Suprapubic skin (tissue), 4 donors: ENCODE results near the gene ANKRD61. TPM values are rescaled to one million over a fixed set of nuclear protein-coding genes. Genes with fewer than 3 reads are reported as not detected.

ENCODE experiments used
- DNase-seq, 2 donors: peaks; one replicate each; pipeline ENCODE4 v3.0.0-alpha.2; 2019; ENCODE audit warnings: low spot score in 2 of 2
- H3K27ac ChIP-seq: fragments of 200-600 bp; sonication (generic); one replicate; pipeline ENCODE4 v1.5.1; 2019
- H3K27me3 ChIP-seq: fragments of 200-600 bp; sonication (generic); one replicate; pipeline ENCODE4 v1.5.1; 2019
- H3K36me3 ChIP-seq: fragments of 200-600 bp; sonication (generic); one replicate; pipeline ENCODE4 v1.5.1; 2019
- H3K4me1 ChIP-seq: fragments of 200-600 bp; sonication (generic); one replicate; pipeline ENCODE4 v1.5.1; 2019
- H3K4me3 ChIP-seq: fragments of 200-600 bp; sonication (generic); one replicate; pipeline ENCODE4 v1.5.1; 2019; ENCODE audit warnings: mild to moderate bottlenecking
- H3K9me3 ChIP-seq: fragments of 200-600 bp; sonication (generic); one replicate; pipeline ENCODE4 v1.5.1; 2019
- CTCF ChIP-seq, 2 donors: fragments of 200-600 bp in 1 of 2; fragments of 450-650 bp in 1 of 2; sonication (generic) in 1 of 2; IDR thresholded peaks; one replicate each; pipeline ENCODE4 v1.5.1; 2016 to 2019; ENCODE audit warnings: antibody characterized with exemption in 2 of 2, mild to moderate bottlenecking in 1 of 2, moderate library complexity in 1 of 2
- EP300 ChIP-seq: sonication (generic); formaldehyde crosslinking; IDR thresholded peaks from one replicate; pipeline ENCODE4 v1.6.1; 2017; ENCODE audit warnings: antibody characterized with exemption
- POLR2A ChIP-seq, 2 donors: fragments of 450-650 bp; IDR thresholded peaks; one replicate each; pipeline ENCODE4 v1.6.1; 2017; ENCODE audit warnings: antibody characterized with exemption in 2 of 2, mild to moderate bottlenecking in 2 of 2, moderate library complexity in 2 of 2
- POLR2AphosphoS5 ChIP-seq, 3 donors: sonication (generic); formaldehyde crosslinking; IDR thresholded peaks; one replicate each; pipeline ENCODE4 v1.6.1; 2017; ENCODE audit warnings: antibody characterized with exemption in 3 of 3
- WGBS: methylation state at CpG from one replicate; pipeline ENCODE4 v1.1.5; 2018; 5-methylcytosine and 5-hydroxymethylcytosine counted together
- total RNA-seq, 4 donors: library from RNA; depleted of rRNA; stranded (reverse); fragments of >200 nt; gene quantifications; one replicate each; pipeline ENCODE4 v1.1.0, GENCODE V29; 2016

The ANKRD61 gene
- total RNA-seq, 4 donors from 2014 or later, result not detected

GRCh38 chr7:6020371-6021286, 10.5 kb upstream of the ANKRD61 start:
- TF ChIP-seq EP300 (no peak), CTCF (IDR thresholded peaks at IDR 0.05) (no peak), POLR2A (IDR thresholded peaks at IDR 0.05) (no peak), POLR2AphosphoS5 (IDR thresholded peaks at IDR 0.05) (no peak)
- Histone ChIP-seq H3K27ac (no peak overlapping the region), H3K27me3 (no peaks in the 10 kb centered on the region)

GRCh38 chr7:6022707-6023106, 8.5 kb upstream of the ANKRD61 start:
- peaks cover 15% of the 10 kb centered on the region for H3K4me1 ChIP-seq
- peaks cover 93% of the 10 kb centered on the region for H3K36me3 ChIP-seq
- WGBS, result 95% methylated on average over 3 of the region's 3 CpGs

More at GRCh38 chr7:6020371-6021286, 10.5 kb upstream of the ANKRD61 start:
- H3K4me1 ChIP-seq, result peaks cover 16% of the 10 kb centered on the region
- peak in 1 of 2 donors; percentile 25 for DNase-seq
- no peak overlapping the region for H3K4me3 ChIP-seq
- 74% methylated on average over 11 of the region's 11 CpGs for WGBS
- H3K9me3 ChIP-seq, result no peaks in the 10 kb centered on the region
- peaks cover 86% of the 10 kb centered on the region for H3K36me3 ChIP-seq

GRCh38 chr7:6023974-6024435, 7.2 kb upstream of the ANKRD61 start:
- 87% methylated on average over 7 of the region's 7 CpGs for WGBS
- Histone ChIP-seq H3K27me3 (no peaks in the 10 kb centered on the region), H3K4me1 (peaks cover 15% of the 10 kb centered on the region), H3K27ac (no peak overlapping the region), H3K4me3 (no peak overlapping the region), H3K36me3 (peaks cover 93% of the 10 kb centered on the region), H3K9me3 (no peaks in the 10 kb centered on the region)
- DNase-seq, result no peak
- TF ChIP-seq POLR2A (IDR thresholded peaks at IDR 0.05) (no peak), EP300 (no peak), POLR2AphosphoS5 (IDR thresholded peaks at IDR 0.05) (no peak), CTCF (IDR thresholded peaks at IDR 0.05) (no peak)

More at GRCh38 chr7:6022707-6023106, 8.5 kb upstream of the ANKRD61 start:
- Histone ChIP-seq H3K4me3 (no peak overlapping the region), H3K27me3 (no peaks in the 10 kb centered on the region), H3K9me3 (no peaks in the 10 kb centered on the region), H3K27ac (no peak overlapping the region)
- DNase-seq, result peak in 1 of 2 donors; percentile 3
- TF ChIP-seq POLR2AphosphoS5 (IDR thresholded peaks at IDR 0.05), result no peak
- TF ChIP-seq POLR2A (IDR thresholded peaks at IDR 0.05), result no peak
- no peak for TF ChIP-seq CTCF (IDR thresholded peaks at IDR 0.05)
- TF ChIP-seq EP300, result no peak

GRCh38 chr7:6026011-6026819, 5.0 kb upstream of the ANKRD61 start:
- H3K4me3 ChIP-seq, result peak overlapping the region; percentile 31
- TF ChIP-seq POLR2A (IDR thresholded peaks at IDR 0.05), result no peak
- TF ChIP-seq POLR2AphosphoS5 (IDR thresholded peaks at IDR 0.05), result no peak
- TF ChIP-seq CTCF (IDR thresholded peaks at IDR 0.05), result no peak
- no peak for TF ChIP-seq EP300
- DNase-seq, result peak; percentile 73 to 83
- no peaks in the 10 kb centered on the region for H3K9me3 ChIP-seq
- peaks cover 12% of the 10 kb centered on the region for H3K4me1 ChIP-seq
- no peaks in the 10 kb centered on the region for H3K27me3 ChIP-seq
- peak overlapping the region; percentile 66 for H3K27ac ChIP-seq
- 80% methylated on average over 12 of the region's 22 CpGs for WGBS
- H3K36me3 ChIP-seq, result peaks cover 95% of the 10 kb centered on the region
